NB4 (cell line): Measurements from ENCODE around the gene PURB.

Experiments
- DNase-seq: peaks from one replicate; pipeline ENCODE4 v3.0.0; 2010; ENCODE audit warnings: low read depth
- H3K4me3 ChIP-seq: one replicate; pipeline ENCODE4 v1.5.1; 2011; ENCODE audit warnings: mild to moderate bottlenecking, low read depth, low read length, moderate library complexity
- CTCF ChIP-seq: IDR thresholded peaks from one replicate; pipeline ENCODE4 v1.5.1; 2012; ENCODE audit warnings: low read depth, low read length
- MYC ChIP-seq: IDR thresholded peaks from 2 replicates; pipeline ENCODE4 v1.6.1; 2011; ENCODE audit warnings: low read depth, low read length
- POLR2A ChIP-seq: IDR thresholded peaks from 2 replicates; pipeline ENCODE4 v1.6.1; 2011; ENCODE audit warnings: mild to moderate bottlenecking; ENCODE audit not compliant: insufficient read length; ENCODE audit errors: extremely low read depth
- TF ChIP-seq, protein P1 (sequence below): IDR thresholded peaks from 2 replicates; pipeline ENCODE4 v1.6.1; 2011; ENCODE audit warnings: low read depth, low read length

The PURB gene

DNA sequence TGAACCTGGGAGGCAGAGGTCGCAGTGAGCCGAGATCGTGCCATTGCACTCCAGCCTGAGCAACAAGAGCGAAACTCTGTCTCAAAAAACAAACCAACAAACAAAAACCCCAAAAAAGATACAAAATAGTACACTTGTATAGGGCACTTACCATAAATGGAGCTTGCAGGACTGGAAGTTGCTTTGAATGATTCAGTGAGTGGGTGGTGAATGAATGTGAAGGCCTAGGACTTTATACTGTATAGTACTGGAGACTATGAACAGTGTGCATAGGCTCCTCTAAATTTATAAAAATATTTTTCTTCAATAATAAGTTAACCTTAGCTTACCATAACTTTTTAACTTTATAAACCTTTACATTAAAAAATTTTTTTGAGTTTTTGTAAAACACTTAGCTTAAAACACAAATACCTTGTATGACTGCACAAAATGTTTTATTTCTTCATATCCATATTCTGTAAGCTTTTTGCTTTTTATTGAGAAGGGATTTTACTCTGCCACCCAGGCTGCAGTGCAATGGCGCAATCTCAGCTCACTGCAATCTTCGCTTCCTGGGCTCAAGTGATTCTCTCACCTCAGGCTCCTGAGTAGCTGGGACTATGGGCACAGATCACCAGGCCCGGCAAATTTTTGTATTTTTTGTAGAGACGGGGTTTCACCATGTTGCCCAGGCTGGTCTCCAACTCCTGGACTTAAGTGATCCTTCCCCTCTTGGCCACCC is 30.5 kb downstream of the PURB start:
- no peak overlapping the region for H3K4me3 ChIP-seq
- TF ChIP-seq, protein P1, sequence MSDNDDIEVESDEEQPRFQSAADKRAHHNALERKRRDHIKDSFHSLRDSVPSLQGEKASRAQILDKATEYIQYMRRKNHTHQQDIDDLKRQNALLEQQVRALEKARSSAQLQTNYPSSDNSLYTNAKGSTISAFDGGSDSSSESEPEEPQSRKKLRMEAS: no peak
- TF ChIP-seq MYC: no peak
- no peak for TF ChIP-seq CTCF
- TF ChIP-seq POLR2A: no peak
- DNase-seq: peak; percentile 31

DNA sequence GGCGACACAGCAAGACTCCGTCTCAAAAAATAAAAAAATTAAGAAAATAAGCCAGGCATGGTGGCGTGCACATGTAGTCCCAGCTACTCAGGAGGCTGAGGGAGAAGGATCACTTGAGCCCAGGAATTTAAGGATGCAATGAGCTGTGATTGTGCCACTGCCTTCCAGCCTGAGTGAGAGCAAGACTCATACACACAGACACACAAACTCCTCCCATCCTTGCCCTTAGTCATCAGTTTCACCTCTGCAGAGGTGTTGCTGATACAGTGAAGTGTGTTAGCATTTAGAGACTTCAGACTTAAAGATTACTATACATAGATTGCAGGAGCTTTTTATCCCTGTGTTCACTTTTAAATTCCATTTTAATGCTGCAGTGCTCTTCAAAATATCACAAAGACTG is 31.9 kb downstream of the PURB start:
- no peak for TF ChIP-seq MYC
- no peak for DNase-seq
- H3K4me3 ChIP-seq: no peak overlapping the region

GRCh38 chr7:44852590-44852989 is 32.7 kb downstream of the PURB start:
- H3K4me3 ChIP-seq: no peak overlapping the region
- no peak for TF ChIP-seq POLR2A
- TF ChIP-seq MYC: no peak
- TF ChIP-seq CTCF: no peak
- TF ChIP-seq, protein P1: no peak
- DNase-seq: peak; percentile 25

GRCh38 chr7:44849885-44850544 is 35.3 kb downstream of the PURB start:
- DNase-seq: no peak
- no peak overlapping the region for H3K4me3 ChIP-seq
- TF ChIP-seq MYC (no peak), CTCF (no peak), POLR2A (no peak)
- TF ChIP-seq, protein P1: no peak

DNA sequence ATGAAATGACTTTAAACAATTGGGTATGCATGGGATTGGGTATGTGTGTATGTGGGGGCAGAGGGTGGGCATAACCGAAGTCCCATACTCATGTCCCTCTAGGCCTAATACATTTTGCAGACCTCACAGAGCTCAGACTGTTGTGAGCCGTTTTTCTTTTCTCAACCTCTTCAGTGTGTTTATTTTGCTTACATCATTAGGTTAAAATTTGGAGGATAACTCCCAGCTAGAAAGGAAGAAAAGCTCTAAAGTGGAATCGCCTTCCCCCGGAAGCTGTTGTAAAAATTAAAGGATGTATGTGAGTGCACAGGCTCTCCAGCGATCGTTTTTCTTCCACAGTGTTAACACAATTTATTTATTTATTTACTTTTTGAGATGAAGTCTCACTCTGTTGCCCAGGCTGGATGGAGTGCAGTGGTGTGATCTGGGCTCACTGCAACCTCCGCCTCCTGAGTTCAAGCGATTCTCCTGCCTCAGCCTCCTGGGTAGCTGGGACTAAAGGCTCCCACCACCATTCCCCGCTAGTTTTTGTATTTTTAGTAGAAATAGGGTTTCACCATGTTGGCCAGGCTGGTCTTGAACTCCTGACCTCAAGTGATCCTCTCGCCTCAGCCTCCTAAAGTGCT is 36.0 kb downstream of the PURB start:
- DNase-seq: no peak
- H3K4me3 ChIP-seq: peak overlapping the region; percentile 88
- TF ChIP-seq CTCF (no peak), POLR2A (no peak), MYC (no peak)
- TF ChIP-seq, protein P1: no peak
